ENCODE data around the gene STIM1. TPM values are rescaled to one million over a fixed set of nuclear protein-coding genes. Genes with fewer than 3 reads are reported as not detected.

The STIM1 gene
- total RNA-seq, 2 experiments from 2014 or later: 55.9 to 61.1 TPM

DNA sequence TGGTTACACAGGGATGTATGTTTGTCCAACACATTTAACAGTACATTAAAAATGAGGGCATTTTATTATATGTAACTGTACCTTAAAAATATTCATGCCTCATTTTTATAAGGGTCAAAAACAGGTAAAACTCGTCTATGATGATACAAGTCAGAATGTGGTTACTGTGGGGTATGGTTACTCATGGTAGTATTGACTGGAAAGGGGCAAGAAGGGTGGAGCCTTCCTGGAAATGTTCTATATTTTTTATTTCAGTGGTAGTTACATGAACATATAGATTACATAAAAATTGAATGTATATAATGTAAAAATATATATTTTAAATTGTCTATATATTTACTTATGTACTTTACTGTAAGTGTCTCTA lies 99.8 kb downstream of the STIM1 start:
- H3K27ac Mint-ChIP-seq: peak overlapping the region; percentile 87
- peaks cover 5% of the 10 kb centered on the region for H3K36me3 Mint-ChIP-seq
- no peaks in the 10 kb centered on the region for H3K27me3 Mint-ChIP-seq
- H3K4me3 Mint-ChIP-seq: peak overlapping the region; percentile 35
- intact Hi-C loops (cut with micrococcal nuclease): loop anchor here (1.0 to 2.0 kb wide), 3 partner anchors 8 to 103 kb away; partner anchors contain the start of gene STIM1
- DNase-seq: peak; percentile 29
- H3K4me1 Mint-ChIP-seq (ENCODE audit: low read depth): peaks cover 88% of the 10 kb centered on the region
- H3K9me3 Mint-ChIP-seq: no peaks in the 10 kb centered on the region
- ChIA-PET CTCF (interaction anchor here (1.8 to 2.3 kb wide), 2 partner anchors 101 to 106 kb away, joined by 7 to 11 read pairs; partner anchors contain the start of gene STIM1), POLR2A (interaction anchor here (1.3 to 1.9 kb wide), 2 partner anchors 11 to 114 kb away, joined by 3 to 7 read pairs; partner anchors contain the start of gene RHOG)

DNA sequence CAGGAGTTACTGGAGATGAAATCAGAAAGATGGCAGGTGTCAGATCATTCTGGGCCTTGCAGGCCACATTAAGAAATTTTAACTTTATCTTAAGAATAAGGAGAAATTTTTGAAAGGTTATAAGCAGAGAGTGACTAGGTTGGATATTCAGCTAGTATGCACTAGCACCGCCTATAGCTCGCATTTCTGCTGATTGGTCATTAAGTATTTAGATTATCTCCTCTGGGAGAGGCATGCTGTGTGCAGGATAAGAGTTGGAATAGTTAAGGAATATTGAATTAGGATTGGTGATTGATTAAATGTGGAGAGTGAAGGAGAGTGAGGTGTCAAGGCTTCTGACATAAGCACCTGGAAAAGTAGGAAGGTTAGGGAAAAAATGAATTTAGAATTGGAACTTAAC lies 100.6 kb downstream of the STIM1 start:
- POLR2A ChIA-PET: no interaction called here
- CTCF ChIA-PET: interaction anchor here (0.6 to 2.3 kb wide), 4 partner anchors 34 to 107 kb away, joined by 3 to 11 read pairs (median 6); partner anchors contain the start of gene STIM1
- no peaks in the 10 kb centered on the region for H3K9me3 Mint-ChIP-seq
- peak overlapping the region; percentile 78 for H3K27ac Mint-ChIP-seq
- no peak for DNase-seq
- H3K27me3 Mint-ChIP-seq: no peaks in the 10 kb centered on the region
- peaks cover 5% of the 10 kb centered on the region for H3K36me3 Mint-ChIP-seq
- peaks cover 85% of the 10 kb centered on the region for H3K4me1 Mint-ChIP-seq (ENCODE audit: low read depth)
- intact Hi-C loops (cut with micrococcal nuclease): no loop called here
- H3K4me3 Mint-ChIP-seq: peak overlapping the region; percentile 28

DNA sequence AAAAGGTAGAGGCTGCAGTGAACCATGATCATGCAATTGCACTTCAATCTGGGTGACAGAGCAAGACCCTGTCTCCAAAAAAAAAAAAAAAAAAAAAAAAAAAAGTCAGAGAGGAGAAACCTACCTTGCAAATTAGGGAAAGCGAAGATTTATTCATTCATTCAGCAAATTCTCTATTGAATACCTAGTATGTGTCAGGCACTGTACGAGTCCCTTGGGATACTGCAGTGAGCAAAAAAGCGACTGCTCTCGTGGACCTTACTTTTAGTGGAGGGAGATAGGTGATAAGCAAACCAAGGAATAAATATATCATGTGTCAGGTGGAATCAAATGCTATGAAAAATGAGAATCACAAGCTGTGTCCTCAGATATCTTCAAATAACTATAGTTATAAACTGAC lies 101.3 kb downstream of the STIM1 start:
- H3K4me1 Mint-ChIP-seq (ENCODE audit: low read depth): peaks cover 81% of the 10 kb centered on the region
- H3K27ac Mint-ChIP-seq: peak overlapping the region; percentile 50
- H3K9me3 Mint-ChIP-seq: no peaks in the 10 kb centered on the region
- no peaks in the 10 kb centered on the region for H3K27me3 Mint-ChIP-seq
- intact Hi-C loops (cut with micrococcal nuclease): no loop called here
- H3K36me3 Mint-ChIP-seq: peaks cover 5% of the 10 kb centered on the region
- CTCF ChIA-PET: interaction anchor here (1.6 to 4.0 kb wide), 2 partner anchors 10 to 102 kb away, joined by 4 to 39 read pairs; partner anchors contain the start of gene STIM1
- no peak overlapping the region for H3K4me3 Mint-ChIP-seq
- POLR2A ChIA-PET: no interaction called here
- DNase-seq: no peak

DNA sequence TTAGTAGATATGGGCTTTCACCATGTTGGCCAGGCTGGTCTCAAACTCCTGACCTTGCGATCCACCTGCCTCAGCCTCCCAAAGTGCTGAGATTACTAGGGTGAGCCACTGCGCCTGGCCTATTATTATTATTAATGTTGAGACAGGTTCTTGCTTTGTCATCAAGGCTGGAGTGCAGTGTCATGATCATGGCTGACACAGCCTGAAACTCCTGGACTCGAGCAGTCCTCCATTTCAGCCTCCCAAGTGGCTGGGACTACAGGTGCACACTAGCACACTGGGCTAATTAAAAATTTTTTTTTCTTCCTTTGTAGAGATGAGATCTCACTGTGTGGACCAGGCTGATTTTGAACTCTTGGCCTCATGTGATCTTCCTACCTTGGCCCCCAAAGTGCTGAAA lies 102.0 kb downstream of the STIM1 start:
- Mint-ChIP-seq H3K27ac (no peak overlapping the region), H3K36me3 (peaks cover 5% of the 10 kb centered on the region), H3K9me3 (no peaks in the 10 kb centered on the region), H3K4me1 (ENCODE audit: low read depth) (peaks cover 80% of the 10 kb centered on the region), H3K27me3 (no peaks in the 10 kb centered on the region), H3K4me3 (no peak overlapping the region)
- ChIA-PET POLR2A (no interaction called here), CTCF (interaction anchor here (1.6 to 4.0 kb wide), 2 partner anchors 9 to 103 kb away, joined by 4 to 39 read pairs; partner anchors contain the start of gene STIM1)
- intact Hi-C loops (cut with micrococcal nuclease): no loop called here
- no peak for DNase-seq

DNA sequence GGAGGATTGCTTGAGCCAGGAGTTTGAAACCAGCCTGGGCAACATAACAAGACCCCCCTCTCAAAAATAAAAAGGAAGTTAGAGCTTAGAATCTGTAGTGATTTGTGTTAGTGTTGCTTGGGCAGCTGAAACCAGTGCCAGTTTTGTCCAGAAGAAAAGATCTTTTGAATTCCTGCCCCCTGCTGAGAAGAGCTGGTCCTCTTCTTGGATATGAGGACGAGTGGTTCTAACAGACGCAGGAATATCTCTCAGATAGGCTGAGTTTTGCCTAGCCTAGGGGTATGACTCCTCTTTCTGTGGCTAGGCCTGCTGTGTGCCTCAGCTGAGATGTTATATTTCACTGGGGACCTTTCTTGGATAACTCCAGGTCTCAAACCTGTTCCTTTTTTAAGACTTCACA lies 102.8 kb downstream of the STIM1 start:
- no peaks in the 10 kb centered on the region for H3K27me3 Mint-ChIP-seq
- DNase-seq: no peak
- no peak overlapping the region for H3K4me3 Mint-ChIP-seq
- H3K27ac Mint-ChIP-seq: no peak overlapping the region
- ChIA-PET POLR2A (no interaction called here), CTCF (interaction anchor here (0.8 to 4.0 kb wide), 4 partner anchors 8 to 109 kb away, joined by 4 to 39 read pairs (median 4); partner anchors contain the start of gene STIM1)
- H3K4me1 Mint-ChIP-seq (ENCODE audit: low read depth): peaks cover 77% of the 10 kb centered on the region
- peaks cover 5% of the 10 kb centered on the region for H3K36me3 Mint-ChIP-seq
- intact Hi-C loops (cut with micrococcal nuclease): no loop called here
- H3K9me3 Mint-ChIP-seq: no peaks in the 10 kb centered on the region

DNA sequence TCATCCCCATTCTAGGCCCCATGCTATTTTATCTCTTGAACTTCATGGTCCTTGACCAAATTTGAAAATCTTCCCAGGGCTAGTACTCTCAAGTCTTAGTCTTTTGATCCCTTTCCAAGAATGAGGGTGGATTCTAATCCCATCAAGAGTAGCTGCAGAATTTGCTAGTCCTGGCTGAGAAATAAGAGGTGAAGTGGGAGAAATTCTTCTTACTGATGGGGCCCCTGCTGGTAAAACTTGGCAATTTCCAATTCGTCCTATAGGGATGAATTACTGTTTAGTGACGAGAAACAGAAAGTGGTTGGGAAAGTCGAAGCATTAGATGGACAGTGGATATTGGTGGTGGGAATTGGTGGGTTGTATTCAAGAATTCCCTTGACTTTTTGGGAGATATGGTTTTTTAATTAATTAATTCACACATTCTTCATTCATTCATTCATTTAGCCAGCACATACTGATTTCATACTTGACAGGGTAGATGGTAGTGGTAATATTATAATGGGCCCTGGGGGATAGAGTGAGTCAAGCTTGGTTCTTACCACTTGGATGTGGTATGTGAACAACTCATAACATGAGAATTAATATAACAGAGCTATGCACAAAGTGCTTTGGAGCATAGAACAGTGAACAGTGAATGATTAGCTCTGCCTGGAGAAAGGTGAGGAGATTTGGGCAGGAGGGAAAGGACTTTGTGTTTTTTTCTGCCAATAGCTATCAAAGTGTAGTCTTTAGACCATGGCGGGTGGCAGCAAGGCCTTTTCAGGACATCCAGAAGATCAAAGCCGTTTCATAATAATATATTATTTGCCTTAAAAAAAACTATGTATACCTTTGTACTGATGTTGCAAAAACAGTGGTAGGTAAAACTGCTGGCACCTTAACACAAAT lies 103.8 kb downstream of the STIM1 start:
- CTCF ChIA-PET: interaction anchor here (0.9 to 4.0 kb wide), 4 partner anchors 11 to 111 kb away, joined by 4 to 39 read pairs (median 4); partner anchors contain the start of gene STIM1
- peaks cover 76% of the 10 kb centered on the region for H3K4me1 Mint-ChIP-seq (ENCODE audit: low read depth)
- no peaks in the 10 kb centered on the region for H3K27me3 Mint-ChIP-seq
- intact Hi-C loops (cut with micrococcal nuclease): loop anchor here (1.0 kb wide), 1 partner anchor 10 kb away; no protein-coding TSS in a partner anchor
- H3K4me3 Mint-ChIP-seq: no peak overlapping the region
- POLR2A ChIA-PET: interaction anchor here (1.0 to 1.1 kb wide), 2 partner anchors 101 to 104 kb away, joined by 3 read pairs; no protein-coding TSS in a partner anchor
- peak overlapping the region; percentile 11 for H3K27ac Mint-ChIP-seq
- H3K9me3 Mint-ChIP-seq: no peaks in the 10 kb centered on the region
- no peaks in the 10 kb centered on the region for H3K36me3 Mint-ChIP-seq
- no peak for DNase-seq

DNA sequence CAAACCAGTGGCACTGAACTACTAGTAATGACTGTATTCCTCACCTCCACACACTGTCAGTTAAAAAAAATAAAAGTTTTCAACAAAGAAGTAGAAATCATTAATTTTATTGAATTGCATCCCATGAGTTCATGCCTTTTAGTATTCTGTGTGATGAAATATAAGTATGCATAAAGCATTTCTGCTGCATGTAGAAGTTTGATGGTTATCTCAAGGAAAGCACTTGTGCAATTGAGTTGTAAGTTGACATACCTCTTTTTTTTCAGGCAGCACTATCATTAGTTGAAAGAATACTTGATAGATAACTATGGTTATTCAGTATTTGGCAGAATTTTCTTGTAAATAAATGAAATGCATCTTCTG lies 104.4 kb downstream of the STIM1 start:
- intact Hi-C loops (cut with micrococcal nuclease): loop anchor here (1.0 kb wide), 1 partner anchor 9 kb away; no protein-coding TSS in a partner anchor
- no peak overlapping the region for H3K4me3 Mint-ChIP-seq
- no peak for DNase-seq
- no peaks in the 10 kb centered on the region for H3K36me3 Mint-ChIP-seq
- H3K9me3 Mint-ChIP-seq: no peaks in the 10 kb centered on the region
- ChIA-PET CTCF (interaction anchor here (0.9 to 4.0 kb wide), 4 partner anchors 10 to 111 kb away, joined by 4 to 39 read pairs (median 4); partner anchors contain the start of gene STIM1), POLR2A (interaction anchor here (1.0 to 1.1 kb wide), 2 partner anchors 101 to 105 kb away, joined by 3 read pairs; no protein-coding TSS in a partner anchor)
- H3K27ac Mint-ChIP-seq: no peak overlapping the region
- peaks cover 71% of the 10 kb centered on the region for H3K4me1 Mint-ChIP-seq (ENCODE audit: low read depth)
- H3K27me3 Mint-ChIP-seq: no peaks in the 10 kb centered on the region

DNA sequence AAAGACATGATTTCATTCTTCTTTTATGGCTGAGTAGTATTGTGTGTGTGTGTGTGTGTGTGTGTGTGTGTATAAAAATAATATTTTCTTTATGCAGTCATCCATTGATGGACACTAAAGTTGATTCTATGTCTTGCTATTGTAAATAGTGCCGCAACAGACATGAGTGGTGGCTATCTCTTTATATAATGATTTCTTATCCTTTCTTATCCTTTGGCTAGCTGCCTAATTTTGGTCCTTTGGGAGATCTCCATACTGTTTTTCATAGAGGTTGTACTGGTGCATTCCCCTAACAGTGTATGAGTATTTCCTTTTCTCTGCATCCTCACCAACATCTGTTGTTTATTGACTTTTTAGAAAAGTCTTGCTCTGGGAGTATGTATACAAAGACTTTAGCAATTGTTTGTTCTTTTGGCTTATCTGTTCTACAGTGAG lies 107.0 kb downstream of the STIM1 start:
- peaks cover 72% of the 10 kb centered on the region for H3K4me1 Mint-ChIP-seq (ENCODE audit: low read depth)
- CTCF ChIA-PET: interaction anchor here (1.2 kb wide), 1 partner anchor 108 kb away, joined by 5 read pairs; no protein-coding TSS in a partner anchor

DNA sequence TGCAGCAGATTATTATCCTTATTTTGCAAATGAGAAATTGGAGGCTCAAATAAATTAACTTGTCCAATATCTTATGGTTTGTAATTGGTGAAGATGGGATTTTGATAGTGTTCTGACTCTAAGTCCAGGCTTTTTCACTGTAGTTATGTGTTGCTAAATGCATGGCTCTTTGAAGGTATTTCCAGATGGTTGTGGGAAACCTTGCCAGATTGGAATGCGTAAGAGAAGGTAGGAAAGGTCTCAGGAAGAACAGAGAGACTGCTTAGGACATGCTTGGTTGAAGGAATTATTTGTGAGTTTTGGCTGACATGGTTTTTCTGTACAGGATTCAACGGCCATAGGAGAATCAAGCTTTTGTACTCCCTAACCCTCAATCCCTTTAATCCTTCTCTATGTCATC lies 108.6 kb downstream of the STIM1 start:
- peaks cover 73% of the 10 kb centered on the region for H3K4me1 Mint-ChIP-seq (ENCODE audit: low read depth)
- POLR2A ChIA-PET: no interaction called here

More for the DNA sequence above, 107.0 kb downstream of the STIM1 start:
- no peaks in the 10 kb centered on the region for H3K9me3 Mint-ChIP-seq
- DNase-seq: no peak
- no peaks in the 10 kb centered on the region for H3K27me3 Mint-ChIP-seq
- intact Hi-C loops (cut with micrococcal nuclease): no loop called here
- no peaks in the 10 kb centered on the region for H3K36me3 Mint-ChIP-seq
- H3K4me3 Mint-ChIP-seq: no peak overlapping the region
- POLR2A ChIA-PET: no interaction called here
- no peak overlapping the region for H3K27ac Mint-ChIP-seq

DNA sequence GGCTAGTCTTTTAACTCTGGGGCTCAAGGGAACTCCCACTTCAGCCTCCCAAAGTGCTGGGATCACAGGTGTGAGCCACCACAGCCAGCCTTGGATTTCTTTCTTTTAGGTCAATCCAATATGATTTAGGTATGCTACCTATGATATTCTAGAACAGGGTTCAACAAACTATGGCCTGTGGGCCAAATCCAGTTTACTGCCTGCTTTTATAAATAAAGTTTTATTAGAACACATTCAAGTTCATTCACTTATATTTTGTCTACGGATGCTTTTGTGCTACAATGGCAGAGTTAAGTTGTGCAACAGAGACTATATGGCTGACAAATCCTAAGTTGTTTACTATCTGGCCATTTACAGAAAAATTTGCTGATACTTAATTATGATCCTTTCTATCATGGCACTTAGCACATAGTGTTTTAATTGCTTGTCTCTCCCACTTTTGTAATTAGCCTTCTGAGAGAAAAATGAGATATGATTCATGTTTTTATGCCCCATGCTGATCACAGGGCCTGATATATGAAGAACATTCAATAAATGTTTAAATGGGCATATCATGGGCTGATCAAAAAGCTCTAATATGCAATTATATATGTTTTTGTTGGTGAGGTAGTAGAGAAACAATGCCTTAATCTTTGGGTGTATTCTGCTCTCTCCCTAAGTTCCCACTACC lies 109.6 kb downstream of the STIM1 start:
- peaks cover 15% of the 10 kb centered on the region for H3K36me3 Mint-ChIP-seq
- no peaks in the 10 kb centered on the region for H3K27me3 Mint-ChIP-seq
- no peak for DNase-seq
- CTCF ChIA-PET: interaction anchor here (3.3 kb wide), 1 partner anchor 110 kb away, joined by 22 read pairs; the partner anchor contains the start of gene STIM1
- no peaks in the 10 kb centered on the region for H3K9me3 Mint-ChIP-seq
- H3K27ac Mint-ChIP-seq: no peak overlapping the region
- no peak overlapping the region for H3K4me3 Mint-ChIP-seq
- POLR2A ChIA-PET: interaction anchor here (2.0 kb wide), 1 partner anchor 10 kb away, joined by 7 read pairs; no protein-coding TSS in a partner anchor
- H3K4me1 Mint-ChIP-seq (ENCODE audit: low read depth): peaks cover 74% of the 10 kb centered on the region
- intact Hi-C loops (cut with micrococcal nuclease): no loop called here

More for the DNA sequence above, 108.6 kb downstream of the STIM1 start:
- intact Hi-C loops (cut with micrococcal nuclease): no loop called here
- H3K27ac Mint-ChIP-seq: no peak overlapping the region
- H3K9me3 Mint-ChIP-seq: no peaks in the 10 kb centered on the region
- H3K4me3 Mint-ChIP-seq: no peak overlapping the region
- H3K36me3 Mint-ChIP-seq: peaks cover 9% of the 10 kb centered on the region
- CTCF ChIA-PET: no interaction called here
- H3K27me3 Mint-ChIP-seq: no peaks in the 10 kb centered on the region
- no peak for DNase-seq

DNA sequence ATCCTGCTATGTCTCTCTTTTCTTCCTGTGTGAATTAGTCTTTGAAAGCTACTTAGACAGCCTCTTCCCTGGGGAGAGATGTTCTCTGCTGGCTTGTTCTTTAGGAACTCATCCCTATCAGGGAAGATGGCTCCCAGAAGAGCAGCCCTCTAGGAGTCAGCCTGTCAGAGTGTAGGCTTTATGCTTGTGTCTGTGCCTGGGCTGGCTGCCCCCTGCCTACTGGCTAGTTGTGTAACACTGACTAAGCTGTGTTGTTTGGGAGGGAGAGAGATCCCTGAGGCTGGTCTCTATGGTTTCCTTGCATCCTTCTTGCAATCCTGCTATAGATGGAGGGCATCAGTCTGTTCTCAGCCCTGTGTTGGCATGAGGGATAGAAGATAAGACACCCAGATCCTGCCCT lies 112.2 kb downstream of the STIM1 start:
- H3K27ac Mint-ChIP-seq: peak overlapping the region; percentile 18
- peaks cover 80% of the 10 kb centered on the region for H3K4me1 Mint-ChIP-seq (ENCODE audit: low read depth)
- DNase-seq: no peak
- no peaks in the 10 kb centered on the region for H3K27me3 Mint-ChIP-seq
- peaks cover 18% of the 10 kb centered on the region for H3K36me3 Mint-ChIP-seq
- H3K4me3 Mint-ChIP-seq: no peak overlapping the region
- intact Hi-C loops (cut with micrococcal nuclease): no loop called here
- POLR2A ChIA-PET: interaction anchor here (1.5 kb wide), 1 partner anchor 126 kb away, joined by 5 read pairs; the partner anchor contains the start of gene RHOG
- H3K9me3 Mint-ChIP-seq: no peaks in the 10 kb centered on the region
- CTCF ChIA-PET: interaction anchor here (1.1 to 3.3 kb wide), 3 partner anchors 22 to 112 kb away, joined by 4 to 22 read pairs (median 15); partner anchors contain the start of gene STIM1

Measured in activated CD4-positive, alpha-beta memory T cell treated with anti-CD3 and anti-CD28 coated beads for 36 hours (primary cell).